Measurements from ENCODE around the gene FAM193B. TPM values are rescaled to one million over a fixed set of nuclear protein-coding genes. Genes with fewer than 3 reads are reported as not detected.

FAM193B gene
- polyA plus RNA-seq (ENCODE audit: insufficient read length in 10 of 10), result 10 to 100 TPM; 35.6 to 76.9 (median 45.2) TPM
- long read RNA-seq, donor 1, partial matches to known transcripts, result 0 of 2 reads
- long read RNA-seq, donor 1, other reads (novel, unspliced or antisense), result 0 of 2 reads
- long read RNA-seq, donor 2, partial matches to known transcripts, result 0 of 2 reads
- long read RNA-seq, donor 2, other reads (novel, unspliced or antisense), result 0 of 2 reads
- long read RNA-seq, donor 3, result 0 reads
- long read RNA-seq, donor 4, partial matches to known transcripts, result 0 of 2 reads
- long read RNA-seq, donor 4, other reads (novel, unspliced or antisense), result 0 of 2 reads
- long read RNA-seq, donor 5, transcript FAM193B-204 (4 exons, 1,870 nt), result major isoform, 5 of 8 reads
- long read RNA-seq, donor 5, partial matches to known transcripts, result 0 of 8 reads
- long read RNA-seq, donor 5, other reads (novel, unspliced or antisense), result 0 of 8 reads
- long read RNA-seq, donor 6, partial matches to known transcripts, result 0 of 5 reads
- long read RNA-seq, donor 6, other reads (novel, unspliced or antisense), result 0 of 5 reads
- long read RNA-seq, donor 7, partial matches to known transcripts, result 0 of 1 reads
- long read RNA-seq, donor 7, other reads (novel, unspliced or antisense), result 0 of 1 reads
- long read RNA-seq, donor 8, partial matches to known transcripts, result 0 of 2 reads
- long read RNA-seq, donor 8, other reads (novel, unspliced or antisense), result 0 of 2 reads
- long read RNA-seq, donor 9, partial matches to known transcripts, result 0 of 3 reads
- long read RNA-seq, donor 9, other reads (novel, unspliced or antisense), result 0 of 3 reads

GRCh38 chr5:177554474-177555111, at the start of gene FAM193B:
FAM193B (minus strand) TSS chr5:177554563; CDS start chr5:177554458, 105 bp downstream.
- peak; percentile 91 to 95 (median 92) for DNase-seq

GRCh38 chr5:177604116-177604521, 49.8 kb upstream of the FAM193B start:
- no peak for DNase-seq

- no peak for DNase-seq
These were observed 49.3 kb upstream of the FAM193B start for GRCh38 chr5:177603631-177604030.

GRCh38 chr5:177602458-177602830, 48.1 kb upstream of the FAM193B start:
- no peak for DNase-seq

- no peak for DNase-seq
These were observed 47.5 kb upstream of the FAM193B start for GRCh38 chr5:177601577-177602457.

GRCh38 chr5:177601126-177601525, 46.8 kb upstream of the FAM193B start:
- no peak for DNase-seq

- peak in 2 of 3 donors; percentile 18 to 58 for DNase-seq
These were observed 46.2 kb upstream of the FAM193B start for GRCh38 chr5:177600508-177601018.

GRCh38 chr5:177599731-177600507, 45.6 kb upstream of the FAM193B start, which contains the start of gene B4GALT7:
B4GALT7 (plus strand) TSS chr5:177600132; CDS start chr5:177600211, 79 bp downstream.
- peak; percentile 84 to 92 (median 88) for DNase-seq

- DNase-seq, result no peak
These were observed 44.1 kb upstream of the FAM193B start for GRCh38 chr5:177598477-177598876.

GRCh38 chr5:177596775-177597238, 42.4 kb upstream of the FAM193B start:
- DNase-seq, result no peak

GRCh38 chr5:177595991-177596774, 41.8 kb upstream of the FAM193B start:
- no peak for DNase-seq

GRCh38 chr5:177595026-177595585, 40.7 kb upstream of the FAM193B start:
- DNase-seq, result no peak

GRCh38 chr5:177594071-177594470, 39.7 kb upstream of the FAM193B start:
- DNase-seq, result no peak

- no peak for DNase-seq
These were observed 39.1 kb upstream of the FAM193B start for GRCh38 chr5:177593511-177593910.

GRCh38 chr5:177592905-177593304, 38.5 kb upstream of the FAM193B start:
- no peak for DNase-seq

GRCh38 chr5:177592010-177592834, 37.9 kb upstream of the FAM193B start, which contains the start of gene TMED9:
TMED9 (plus strand) TSS chr5:177592203; CDS start chr5:177592215, 12 bp downstream.
- DNase-seq, result peak; percentile 80 to 95 (median 89)

- no peak for DNase-seq
These were observed 37.3 kb upstream of the FAM193B start for GRCh38 chr5:177591690-177592009.

GRCh38 chr5:177590406-177590805, 36.0 kb upstream of the FAM193B start:
- no peak for DNase-seq
